Stimulated activated CD4-positive, alpha-beta T cell treated with anti-CD3 and anti-CD28 coated beads, TNF-alpha, amount 100 ng/mL, for 24 hours (primary cell): Measurements from ENCODE around the gene ZNF814.
"Not testable (repeated sequence)": the region's sequence is repeated elsewhere in the genome, so short reads cannot be mapped to it uniquely, and the experiment has no call there.

ENCODE experiments used
- DNase-seq, 3 experiments: peaks; one replicate each; pipeline ENCODE4 v3.0.0-alpha.2; 2020; ENCODE audit warnings: low read depth in 3 of 3

Gene ZNF814

DNA sequence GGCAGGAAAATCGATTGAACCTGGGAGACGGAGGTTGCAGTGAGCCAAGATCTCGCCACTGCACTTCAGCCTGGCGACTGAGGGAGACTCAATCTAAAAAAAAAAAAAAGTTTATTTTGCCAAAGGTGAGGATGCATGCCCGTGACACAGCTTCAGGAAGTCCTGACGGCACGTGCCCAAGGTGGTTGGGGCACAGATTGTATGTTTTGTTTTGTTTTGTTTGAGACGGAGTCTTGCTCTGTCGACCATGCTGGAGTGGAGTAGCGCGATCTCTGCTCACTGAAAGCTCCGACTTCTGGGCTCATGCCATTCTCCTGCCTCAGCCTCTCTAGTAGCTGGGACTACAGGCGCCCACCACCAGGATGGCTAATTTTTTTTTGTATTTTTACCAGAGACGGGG is 70.9 kb downstream of the ZNF814 start:
- DNase-seq: no peak

DNA sequence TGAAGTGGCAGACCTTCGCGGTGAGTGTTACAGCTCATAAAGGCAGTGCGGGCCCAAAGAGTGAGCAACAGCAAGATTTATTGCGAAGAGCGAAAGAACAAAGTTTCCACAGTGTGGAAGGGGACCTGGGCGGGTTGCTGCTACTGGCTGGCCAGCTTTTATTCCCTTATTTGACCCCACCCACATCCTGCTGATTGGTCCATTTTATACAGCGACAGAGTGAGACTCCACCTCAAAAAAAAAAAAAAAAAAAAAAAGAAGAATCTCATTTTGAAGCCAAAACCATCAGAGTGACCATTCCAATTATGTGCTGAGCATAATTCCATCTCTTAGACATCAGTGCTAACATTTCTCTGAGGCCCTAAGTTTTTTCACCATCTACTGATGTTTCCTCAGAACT is 72.2 kb downstream of the ZNF814 start:
- no peak for DNase-seq

DNA sequence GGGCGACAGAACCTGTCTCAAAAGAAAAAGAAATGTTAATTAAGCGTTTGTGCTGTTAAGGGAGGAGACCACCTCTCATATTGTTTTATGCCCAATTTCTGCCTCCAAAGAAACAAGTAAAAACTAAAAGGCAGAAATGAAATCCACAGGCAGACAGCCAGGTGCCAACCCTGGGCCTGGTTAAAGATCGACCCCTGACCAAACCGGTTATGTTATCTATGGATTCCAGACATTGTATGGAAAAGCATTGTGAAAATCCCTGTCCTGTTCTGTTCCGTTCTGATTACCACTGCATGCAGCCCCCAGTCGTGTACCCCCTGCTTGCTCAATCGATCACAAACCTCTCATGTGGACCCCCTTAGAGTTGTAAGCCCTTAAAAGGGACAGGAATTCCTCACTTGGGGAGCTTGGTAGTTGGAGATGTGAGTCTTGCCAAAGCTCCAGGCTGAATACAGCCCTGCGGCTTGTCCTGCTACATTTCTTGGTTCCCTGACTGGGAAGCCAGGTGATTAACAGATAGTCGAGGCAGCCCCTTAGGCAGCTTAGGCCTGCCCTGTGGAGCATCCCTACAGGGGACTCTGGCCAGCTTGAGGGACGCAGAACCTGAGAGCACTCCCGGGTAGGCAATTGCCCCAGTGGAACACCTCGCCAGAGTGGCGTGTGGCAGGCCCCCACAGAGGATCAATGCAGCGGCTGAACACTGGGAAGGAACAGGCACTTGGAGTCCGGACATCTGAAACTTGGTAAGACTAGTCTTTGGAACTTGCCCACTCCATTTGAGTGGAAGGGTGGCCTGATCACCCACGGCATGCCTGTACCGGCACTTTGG is 73.4 kb downstream of the ZNF814 start:
- no peak for DNase-seq

DNA sequence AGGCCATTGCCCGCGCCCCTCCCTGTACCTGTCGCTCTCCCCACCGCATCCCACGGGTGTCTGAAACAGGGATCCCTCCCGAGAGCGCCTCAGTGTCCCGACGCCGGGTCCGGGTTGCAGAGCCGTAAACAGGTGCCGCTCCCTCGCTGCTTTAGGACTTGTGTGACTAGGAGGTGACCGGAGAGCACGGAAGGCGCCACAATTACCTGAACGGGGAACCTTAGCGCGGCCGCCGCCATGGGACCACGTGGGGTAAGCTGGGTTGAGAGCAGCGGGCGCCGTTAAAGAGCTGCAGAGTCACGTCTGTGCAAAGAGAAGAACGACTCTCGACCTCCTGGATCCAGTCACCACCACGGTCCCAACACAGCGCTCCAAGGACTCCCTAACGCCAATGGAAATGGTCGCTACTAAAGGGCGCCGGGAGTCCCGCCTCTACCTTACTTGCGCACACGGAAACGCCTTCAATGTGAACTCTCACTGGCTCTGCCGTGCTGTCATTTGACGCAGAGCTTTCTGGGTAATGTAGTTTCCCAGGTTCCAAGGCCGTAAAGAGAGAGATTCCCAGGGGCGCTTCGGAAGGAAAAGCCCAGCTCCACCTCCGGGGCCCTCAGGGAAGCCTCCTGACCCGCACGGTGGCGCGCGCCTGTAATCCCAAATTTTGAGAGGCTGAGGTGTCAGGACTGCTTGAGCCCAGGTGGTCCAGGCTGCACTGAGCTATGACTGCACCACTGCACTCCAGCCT is 74.2 kb downstream of the ZNF814 start, which contains the start of gene ZNF552:
TSS of gene ZNF552 (minus strand) at position 409 of the 742 bp plus-strand sequence. CDS start at position 239, 170 bp downstream.
- peak; percentile 60 to 70 (median 67) for DNase-seq

DNA sequence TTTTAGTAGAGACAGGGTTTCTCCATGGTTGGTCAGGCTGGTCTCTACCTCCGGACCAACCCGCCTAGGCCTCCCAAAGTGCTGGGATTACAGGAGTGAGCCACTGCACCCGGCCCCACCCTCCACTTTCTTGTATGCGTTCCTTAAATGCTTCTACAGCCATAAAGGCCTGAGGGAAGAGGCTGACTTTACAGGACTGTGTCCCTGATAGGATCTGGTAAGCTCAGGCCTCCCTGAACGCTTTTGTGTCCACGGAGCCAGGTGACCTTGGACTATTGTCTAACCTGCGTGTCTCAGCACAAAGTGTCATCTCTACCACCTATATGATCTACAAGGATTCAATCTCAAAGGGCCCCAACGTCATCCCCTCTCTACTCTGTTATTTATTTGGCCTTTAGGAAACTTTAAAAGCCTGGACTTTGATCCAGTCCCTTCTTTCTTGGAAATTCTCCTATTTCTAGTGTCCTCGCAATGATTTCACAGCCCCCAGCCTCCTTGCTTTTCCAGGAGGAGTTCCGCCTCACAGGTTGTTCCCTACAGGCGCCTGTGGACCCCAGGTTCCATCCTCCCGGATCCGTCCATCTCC is 74.8 kb downstream of the ZNF814 start:
- no peak for DNase-seq

DNA sequence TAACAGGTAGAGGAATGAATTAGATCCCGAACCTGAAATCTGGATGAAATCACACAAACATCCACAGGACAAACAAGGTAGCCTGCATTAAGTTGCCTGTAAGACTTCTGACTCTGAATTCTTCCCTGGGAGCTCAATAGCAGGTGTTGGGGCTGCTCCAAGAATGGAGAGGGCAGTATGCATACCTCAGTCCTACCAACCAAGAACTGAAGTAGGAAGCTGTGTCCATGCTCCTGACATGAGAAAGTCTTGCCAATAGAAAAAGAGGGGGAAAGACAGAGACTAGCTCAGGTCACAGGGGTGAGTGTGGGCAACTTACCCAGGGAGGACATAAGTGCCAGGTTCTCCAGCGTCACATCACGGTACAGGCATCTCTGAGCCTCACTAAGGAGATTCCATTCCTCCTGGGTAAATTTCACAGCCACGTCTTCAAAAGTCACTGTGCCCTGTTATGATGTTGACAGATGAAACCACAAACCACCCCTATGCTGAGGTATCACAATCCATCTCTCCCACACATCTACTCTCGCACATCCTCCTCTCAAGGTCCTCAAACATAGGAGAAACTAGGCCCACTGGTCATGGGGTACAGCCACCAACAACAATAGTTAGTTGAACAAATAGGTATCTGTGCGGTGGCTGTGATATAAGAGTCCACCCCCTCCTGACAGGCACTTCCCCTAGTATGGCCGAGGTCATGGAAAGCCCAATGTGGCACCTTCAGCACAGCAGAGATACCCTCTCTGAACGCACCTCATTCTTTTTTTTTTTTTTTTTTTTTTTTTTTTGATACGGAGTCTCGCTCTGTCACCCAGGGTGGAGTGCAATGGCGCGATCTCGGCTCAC is 75.6 kb downstream of the ZNF814 start:
- not testable (repeated sequence) for DNase-seq

DNA sequence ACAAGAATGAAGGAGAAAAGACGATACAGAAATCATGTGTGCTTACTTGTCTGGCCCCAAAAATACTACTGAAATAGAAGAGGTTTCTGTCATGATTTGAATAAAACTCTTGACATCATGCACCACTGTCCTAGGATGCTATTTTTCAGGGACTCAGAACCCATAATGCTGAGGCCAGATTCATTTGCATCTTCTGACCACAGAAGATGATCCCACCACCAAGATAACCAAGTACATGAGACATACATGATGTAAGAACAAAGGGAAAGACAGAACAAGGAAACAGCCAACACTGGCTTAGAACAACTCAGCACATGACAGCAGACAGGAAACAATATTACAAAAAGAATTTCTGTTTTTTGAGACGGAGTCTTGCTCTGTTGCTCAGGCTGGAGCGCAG is 76.6 kb downstream of the ZNF814 start:
- DNase-seq: no peak

DNA sequence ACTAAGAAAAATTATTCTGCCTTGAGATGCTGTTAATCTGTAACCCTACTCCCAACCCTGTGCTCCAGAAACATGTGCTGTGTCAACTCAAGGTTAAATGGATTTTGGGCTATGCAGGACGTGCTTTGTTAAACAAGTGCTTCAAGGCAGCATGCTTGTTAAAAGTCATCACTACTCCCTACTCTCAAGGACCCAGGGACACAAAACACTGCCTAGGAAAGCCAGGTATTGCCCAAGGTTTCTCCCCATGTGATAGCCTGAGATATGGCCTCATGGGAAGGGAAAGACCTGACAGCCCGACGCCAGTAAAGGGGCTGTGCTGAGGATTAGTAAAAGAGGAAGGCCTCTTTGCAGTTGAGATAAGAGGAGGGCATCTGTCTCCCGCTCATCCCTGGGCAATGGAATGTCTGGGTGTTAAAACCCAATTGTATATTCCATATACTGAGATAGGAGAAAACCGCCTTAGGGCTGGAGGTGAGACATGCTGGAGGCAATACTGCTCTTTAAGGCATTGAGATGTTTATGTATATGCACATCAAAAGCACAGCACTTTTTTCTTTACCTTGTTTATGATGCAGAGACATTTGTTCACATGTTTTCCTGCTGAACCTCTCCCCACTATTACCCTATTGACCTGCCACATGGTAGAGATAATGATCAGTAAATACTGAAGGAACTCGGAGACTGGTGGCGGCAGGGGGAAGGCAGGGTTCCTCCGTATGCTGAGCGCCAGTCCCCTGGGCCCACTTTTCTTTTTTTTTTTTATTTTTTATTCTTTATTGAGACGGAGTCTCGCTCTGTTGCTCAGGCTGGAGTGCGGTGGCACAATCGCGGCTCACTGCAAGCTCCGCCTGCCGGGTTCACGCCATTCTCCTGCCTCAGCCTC is 78.2 kb downstream of the ZNF814 start:
- DNase-seq: not testable (repeated sequence)

DNA sequence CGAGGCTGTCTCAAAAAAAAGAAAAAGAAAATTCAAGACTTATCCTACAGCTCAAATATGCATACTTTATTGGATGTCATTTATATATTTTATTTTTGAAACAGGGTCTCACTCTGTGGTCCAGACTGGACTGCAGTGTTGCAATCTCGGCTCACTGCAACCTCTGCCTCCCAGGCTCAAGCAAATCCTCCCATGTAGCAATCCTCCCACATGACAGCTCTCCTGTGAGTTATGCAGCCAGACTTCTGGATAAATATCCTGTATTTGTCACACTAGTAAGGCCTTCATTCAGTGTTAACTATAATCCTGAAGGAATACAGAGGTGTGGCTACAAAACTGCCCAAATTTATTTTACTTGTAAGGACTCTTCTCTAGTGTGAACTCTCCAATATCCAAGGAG is 81.3 kb downstream of the ZNF814 start:
- DNase-seq: no peak

DNA sequence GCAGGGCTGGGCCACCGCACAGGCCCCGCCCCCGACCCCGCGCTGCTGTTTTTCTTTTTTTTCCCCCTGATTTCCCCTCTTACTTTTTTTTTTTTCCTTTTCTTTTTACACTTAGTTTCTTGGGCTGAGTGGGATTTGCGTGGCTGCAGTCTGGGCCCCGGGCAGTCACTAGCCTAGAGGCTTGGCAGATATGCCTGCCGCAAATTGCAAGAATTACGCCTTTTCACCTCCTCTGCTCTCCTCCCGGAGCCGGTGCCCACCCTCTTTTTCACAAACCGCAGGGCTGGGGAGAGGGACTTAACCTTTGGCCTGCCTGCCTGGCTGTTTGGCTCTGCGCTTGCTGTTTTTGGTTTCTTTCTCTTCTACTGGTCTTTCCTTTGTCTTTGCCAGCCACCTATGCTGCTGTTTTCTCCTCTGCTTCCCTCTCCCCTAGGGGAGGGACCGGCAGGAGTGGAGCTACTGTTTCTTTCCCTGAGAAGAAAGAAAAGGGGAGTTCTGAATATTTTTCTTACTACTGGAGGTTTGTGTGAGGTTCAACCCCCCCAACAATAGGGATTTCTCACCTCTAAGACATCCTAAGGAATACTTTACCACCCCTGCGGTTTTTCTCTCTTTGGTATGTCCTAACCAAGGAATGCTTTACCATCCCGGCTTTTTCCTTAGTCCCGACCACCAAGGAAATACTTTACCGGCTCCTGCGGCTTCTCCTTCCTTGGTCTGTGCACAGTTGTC is 85.1 kb downstream of the ZNF814 start:
- no peak for DNase-seq

DNA sequence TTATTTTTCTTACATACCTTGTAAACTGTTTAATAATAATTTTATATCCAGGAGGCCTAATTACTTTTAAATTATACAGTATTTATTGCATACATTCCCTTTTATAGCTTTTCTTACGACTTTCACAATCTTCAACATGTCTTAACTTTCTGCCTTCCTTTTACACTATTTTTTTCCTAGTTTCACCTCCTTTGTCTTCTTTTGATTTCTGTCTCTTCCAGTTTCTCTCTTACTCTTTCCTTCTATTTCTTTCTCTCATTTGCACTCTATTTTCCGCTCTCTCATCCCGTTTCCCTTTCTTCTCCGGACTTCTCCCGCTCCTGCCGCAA is 85.6 kb downstream of the ZNF814 start:
- no peak for DNase-seq

DNA sequence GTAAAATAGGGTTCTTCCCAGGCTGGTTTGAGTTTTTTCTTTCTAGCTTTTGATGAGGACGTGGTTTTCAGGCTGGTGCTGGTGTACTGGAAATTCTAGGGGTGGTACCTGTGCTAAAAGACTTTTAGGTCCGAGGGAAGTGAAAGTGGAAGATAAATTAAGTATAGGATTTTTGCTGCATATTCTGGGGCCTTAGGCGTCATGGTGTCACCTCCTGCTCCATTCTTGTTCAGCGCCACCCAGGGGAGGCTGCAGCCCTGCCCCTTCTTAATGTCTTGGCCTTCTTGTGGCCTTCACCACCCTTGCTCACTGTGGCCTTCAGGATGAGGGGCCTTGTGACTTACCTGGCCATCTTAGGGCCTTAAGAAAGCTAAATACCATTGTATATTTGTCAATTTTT is 86.6 kb downstream of the ZNF814 start:
- DNase-seq: no peak

DNA sequence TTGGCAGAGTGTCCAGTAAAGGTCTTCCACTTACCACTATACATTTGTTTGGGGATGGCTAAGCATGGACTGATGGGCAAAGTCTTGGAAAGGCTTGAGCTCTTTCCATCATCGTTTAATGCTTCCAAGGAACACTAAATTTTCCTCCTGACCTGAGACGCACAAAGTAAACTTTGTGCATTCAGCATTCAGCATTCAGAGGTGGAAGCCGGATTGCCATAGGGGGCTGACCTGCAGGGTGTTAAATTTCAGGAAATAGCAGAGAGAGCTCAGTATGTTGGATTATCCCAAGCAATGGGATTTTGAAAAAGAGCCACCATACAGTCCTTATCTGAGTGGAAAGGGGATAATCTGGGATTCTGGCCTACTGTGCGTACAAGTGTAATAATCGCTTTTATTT is 88.1 kb downstream of the ZNF814 start:
- DNase-seq: no peak
